ENCODE results near the gene PTTG1.

PTTG1 gene

GRCh38 chr5:160467555-160468362 is 46.1 kb downstream of the PTTG1 start:
- WGBS (ENCODE audit: extremely low coverage, insufficient coverage, insufficient read length) = no CpG with 5 or more reads among the region's 29 CpGs
- peak overlapping the region; percentile 54 for H3K18ac ChIP-seq (ENCODE audit: low read length)
- H2AFZ ChIP-seq (ENCODE audit: insufficient read depth, low read length, poor library complexity) = peak overlapping the region; percentile 11
- H3K14ac ChIP-seq (ENCODE audit: low read length) = peak overlapping the region; percentile 57
- no peak overlapping the region for H3K9ac ChIP-seq (ENCODE audit: low read length)
- H3K4me1 ChIP-seq (ENCODE audit: control insufficient read depth in 1 of 2, insufficient read depth in 2 of 2, low read length in 2 of 2) = peaks cover 9 to 18% of the 10 kb centered on the region in 2 experiments
- no peaks in the 10 kb centered on the region for H3K27me3 ChIP-seq (ENCODE audit: insufficient read depth, low read length)
- no peak overlapping the region for H3K4me3 ChIP-seq (ENCODE audit: low read depth, low read length)
- peak overlapping the region; percentile 47 for H2BK12ac ChIP-seq (ENCODE audit: low read length)
- peak overlapping the region; percentile 73 for H4K8ac ChIP-seq (ENCODE audit: low read depth, low read length)
- H4K91ac ChIP-seq (ENCODE audit: low read depth, low read length) = peak overlapping the region; percentile 52
- no peak overlapping the region for H3K4ac ChIP-seq (ENCODE audit: low read depth, low read length)
- peak overlapping the region; percentile 18 for H2BK120ac ChIP-seq (ENCODE audit: insufficient read depth, low read length, poor library complexity)
- H3K79me1 ChIP-seq (ENCODE audit: low read length) = peaks cover 11% of the 10 kb centered on the region
- H2AK5ac ChIP-seq (ENCODE audit: low read length) = peak overlapping the region; percentile 44
- peak overlapping the region; percentile 80 for H3K27ac ChIP-seq (ENCODE audit: low read depth, low read length)
- H3K36me3 ChIP-seq (ENCODE audit: control insufficient read depth in 1 of 2, insufficient read depth in 2 of 2, low read length in 2 of 2) = no peaks in the 10 kb centered on the region
- peak overlapping the region; percentile 53 for H2BK5ac ChIP-seq (ENCODE audit: low read depth, low read length, poor library complexity)
- H3K4me2 ChIP-seq (ENCODE audit: low read length) = peak overlapping the region; percentile 20
- no peaks in the 10 kb centered on the region for H3K9me3 ChIP-seq (ENCODE audit: insufficient read depth, low read depth, low read length)
- peak; percentile 11 to 30 for DNase-seq
- no peak overlapping the region for H3K23ac ChIP-seq (ENCODE audit: low read length)
- peak overlapping the region; percentile 45 for H4K12ac ChIP-seq (ENCODE audit: low read depth, low read length)
- peaks cover 2% of the 10 kb centered on the region for H3K79me2 ChIP-seq (ENCODE audit: control insufficient read depth, insufficient read depth, low read length, poor library complexity)

GRCh38 chr5:160468363-160468975 is 46.8 kb downstream of the PTTG1 start:
- no peak overlapping the region for H3K23ac ChIP-seq (ENCODE audit: low read length)
- peak overlapping the region; percentile 7 for H4K8ac ChIP-seq (ENCODE audit: low read depth, low read length)
- peak overlapping the region; percentile 47 for H2BK12ac ChIP-seq (ENCODE audit: low read length)
- no peak for DNase-seq
- no CpG with 5 or more reads among the region's 3 CpGs for WGBS (ENCODE audit: extremely low coverage, insufficient coverage, insufficient read length)
- no peak overlapping the region for H2AFZ ChIP-seq (ENCODE audit: insufficient read depth, low read length, poor library complexity)
- H3K4me3 ChIP-seq (ENCODE audit: low read depth, low read length) = no peak overlapping the region
- H4K91ac ChIP-seq (ENCODE audit: low read depth, low read length) = peak overlapping the region; percentile 52
- peak overlapping the region; percentile 18 for H2BK120ac ChIP-seq (ENCODE audit: insufficient read depth, low read length, poor library complexity)
- H4K12ac ChIP-seq (ENCODE audit: low read depth, low read length) = no peak overlapping the region
- no peaks in the 10 kb centered on the region for H3K36me3 ChIP-seq (ENCODE audit: control insufficient read depth in 1 of 2, insufficient read depth in 2 of 2, low read length in 2 of 2)
- peak overlapping the region; percentile 38 for H2BK5ac ChIP-seq (ENCODE audit: low read depth, low read length, poor library complexity)
- no peak overlapping the region for H3K4me2 ChIP-seq (ENCODE audit: low read length)
- H3K27ac ChIP-seq (ENCODE audit: low read depth, low read length) = peak overlapping the region; percentile 80
- H3K79me1 ChIP-seq (ENCODE audit: low read length) = peaks cover 11% of the 10 kb centered on the region
- H3K4ac ChIP-seq (ENCODE audit: low read depth, low read length) = no peak overlapping the region
- peak overlapping the region; percentile 15 for H3K14ac ChIP-seq (ENCODE audit: low read length)
- H2AK5ac ChIP-seq (ENCODE audit: low read length) = peak overlapping the region; percentile 11
- no peak overlapping the region for H3K9ac ChIP-seq (ENCODE audit: low read length)
- no peaks in the 10 kb centered on the region for H3K9me3 ChIP-seq (ENCODE audit: insufficient read depth, low read depth, low read length)
- H3K18ac ChIP-seq (ENCODE audit: low read length) = no peak overlapping the region
- H3K27me3 ChIP-seq (ENCODE audit: insufficient read depth, low read length) = no peaks in the 10 kb centered on the region
- peaks cover 2% of the 10 kb centered on the region for H3K79me2 ChIP-seq (ENCODE audit: control insufficient read depth, insufficient read depth, low read length, poor library complexity)
- peaks cover 9 to 17% of the 10 kb centered on the region in 2 experiments for H3K4me1 ChIP-seq (ENCODE audit: control insufficient read depth in 1 of 2, insufficient read depth in 2 of 2, low read length in 2 of 2)

DNA sequence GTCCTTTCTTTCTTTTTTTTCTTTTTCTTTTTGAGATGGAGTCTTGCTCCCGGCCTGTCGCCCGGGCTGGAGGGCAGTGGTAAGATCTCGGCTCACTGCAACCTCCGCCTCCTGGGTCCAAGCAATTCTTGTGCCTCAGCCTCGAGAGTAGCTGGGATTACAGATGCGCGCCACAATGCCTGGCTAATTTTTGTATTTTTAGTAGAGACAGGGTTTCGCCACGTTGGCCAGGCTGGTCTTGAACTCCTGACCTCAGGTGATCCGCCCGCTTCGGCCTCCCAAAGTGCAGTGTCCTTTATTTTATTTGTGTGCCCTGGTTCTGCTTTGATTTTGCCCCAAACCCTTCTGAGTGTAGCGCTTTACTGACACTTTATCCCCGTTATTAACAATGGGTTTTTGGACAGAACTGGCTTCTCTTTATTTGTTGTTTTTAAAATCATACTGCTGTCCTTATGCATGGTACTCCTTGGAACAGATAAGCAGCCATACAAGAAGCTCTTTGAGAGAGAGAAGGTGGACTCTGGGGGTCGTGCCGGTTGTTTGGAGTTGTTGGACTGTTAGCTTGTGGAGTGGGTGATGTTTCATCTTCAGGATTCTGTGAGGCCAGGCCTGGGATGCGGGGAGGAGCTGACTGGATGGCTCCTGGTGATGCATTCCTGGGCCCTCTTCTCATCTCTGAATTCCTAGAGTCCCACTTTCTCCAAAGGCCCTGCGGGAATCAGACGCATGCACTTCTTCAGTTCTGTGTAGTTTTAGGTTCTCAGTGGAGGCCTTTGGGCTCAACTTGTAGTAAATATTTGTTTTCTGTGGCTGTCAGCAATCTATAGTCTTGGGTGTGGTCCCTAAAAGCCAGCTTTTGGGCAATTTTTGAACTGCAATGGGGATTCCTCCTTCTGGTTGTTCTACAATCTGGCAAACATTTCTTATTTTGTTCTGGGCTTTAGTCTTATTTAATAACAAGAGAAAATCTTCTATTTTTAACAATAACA is 47.8 kb downstream of the PTTG1 start:
- Histone ChIP-seq H3K9ac (ENCODE audit: low read length) (no peak overlapping the region), H3K9me3 (ENCODE audit: insufficient read depth, low read depth, low read length) (no peaks in the 10 kb centered on the region)
- WGBS (ENCODE audit: extremely low coverage, insufficient coverage, insufficient read length) = no CpG with 5 or more reads among the region's 20 CpGs

More for the DNA sequence above, 47.8 kb downstream of the PTTG1 start:
- peak overlapping the region; percentile 68 for H2BK12ac ChIP-seq (ENCODE audit: low read length)
- H3K79me1 ChIP-seq (ENCODE audit: low read length) = peaks cover 11% of the 10 kb centered on the region
- H2BK120ac ChIP-seq (ENCODE audit: insufficient read depth, low read length, poor library complexity) = no peak overlapping the region
- DNase-seq = no peak
- no peak overlapping the region for H4K12ac ChIP-seq (ENCODE audit: low read depth, low read length)
- peaks cover 2% of the 10 kb centered on the region for H3K79me2 ChIP-seq (ENCODE audit: control insufficient read depth, insufficient read depth, low read length, poor library complexity)
- H3K18ac ChIP-seq (ENCODE audit: low read length) = no peak overlapping the region
- no peak overlapping the region for H3K4me2 ChIP-seq (ENCODE audit: low read length)
- peak overlapping the region; percentile 6 for H2AFZ ChIP-seq (ENCODE audit: insufficient read depth, low read length, poor library complexity)
- peaks cover 9 to 14% of the 10 kb centered on the region in 2 experiments for H3K4me1 ChIP-seq (ENCODE audit: control insufficient read depth in 1 of 2, insufficient read depth in 2 of 2, low read length in 2 of 2)
- no peak overlapping the region for H3K23ac ChIP-seq (ENCODE audit: low read length)
- H3K14ac ChIP-seq (ENCODE audit: low read length) = no peak overlapping the region
- H2AK5ac ChIP-seq (ENCODE audit: low read length) = no peak overlapping the region
- no peak overlapping the region for H4K8ac ChIP-seq (ENCODE audit: low read depth, low read length)
- H4K91ac ChIP-seq (ENCODE audit: low read depth, low read length) = peak overlapping the region; percentile 70
- H3K27me3 ChIP-seq (ENCODE audit: insufficient read depth, low read length) = no peaks in the 10 kb centered on the region
- no peaks in the 10 kb centered on the region for H3K36me3 ChIP-seq (ENCODE audit: control insufficient read depth in 1 of 2, insufficient read depth in 2 of 2, low read length in 2 of 2)
- no peak overlapping the region for H3K4ac ChIP-seq (ENCODE audit: low read depth, low read length)
- H3K27ac ChIP-seq (ENCODE audit: low read depth, low read length) = no peak overlapping the region
- no peak overlapping the region for H3K4me3 ChIP-seq (ENCODE audit: low read depth, low read length)
- H2BK5ac ChIP-seq (ENCODE audit: low read depth, low read length, poor library complexity) = no peak overlapping the region
